ENCODE data around the gene CALML3. TPM values are rescaled to one million over a fixed set of nuclear protein-coding genes. Genes with fewer than 3 reads are reported as not detected.

Gene CALML3
- polyA plus RNA-seq, 6 donors from 2014 or later = not detected

DNA sequence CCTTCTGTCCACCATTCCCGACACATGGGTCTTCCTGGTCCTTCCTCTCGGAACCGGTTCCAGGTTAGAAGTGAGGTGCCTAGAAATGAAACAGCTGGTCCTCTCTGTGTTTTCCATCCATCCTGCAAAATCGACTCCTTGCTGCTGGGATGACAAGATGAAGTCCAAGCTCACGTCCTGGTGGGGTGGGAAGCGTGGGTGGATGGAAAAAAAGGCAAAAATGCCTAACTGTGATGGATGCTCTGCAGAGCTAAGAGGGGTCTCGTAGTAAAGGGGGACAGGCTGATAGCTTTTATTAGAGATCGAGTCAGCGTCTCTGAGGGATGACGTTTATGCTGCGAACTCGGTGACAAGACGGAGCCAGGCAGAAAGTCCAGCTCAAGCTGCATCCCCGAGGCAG is 39.5 kb upstream of the CALML3 start:
- Mint-ChIP-seq H3K36me3 (no peaks in the 10 kb centered on the region), H3K27ac (no peak overlapping the region), H3K4me1 (peaks cover under 1 to 1% (median under 1%) of the 10 kb centered on the region in 3 donors), H3K27me3 (peaks cover 0 to 19% (median 11%) of the 10 kb centered on the region in 3 donors), H3K9me3 (no peaks in the 10 kb centered on the region), H3K4me3 (no peak overlapping the region)
- ATAC-seq (ENCODE audit: low read depth in 2 of 2) (no peak), DNase-seq (no peak)

- no peak overlapping the region for H3K27ac Mint-ChIP-seq
- peaks cover 3 to 6% (median 5%) of the 10 kb centered on the region in 3 donors for H3K4me1 Mint-ChIP-seq
- no peaks in the 10 kb centered on the region for H3K36me3 Mint-ChIP-seq
- ATAC-seq (ENCODE audit: low read depth in 2 of 2) (no peak), DNase-seq (no peak)
- H3K4me3 Mint-ChIP-seq = no peak overlapping the region
- no peaks in the 10 kb centered on the region for H3K9me3 Mint-ChIP-seq
- H3K27me3 Mint-ChIP-seq = peaks cover 0 to 19% (median 11%) of the 10 kb centered on the region in 3 donors
Observed at GRCh38 chr10:5485948-5486852, 38.6 kb upstream of the CALML3 start.

- ATAC-seq (ENCODE audit: low read depth in 2 of 2) = no peak
Observed at GRCh38 chr10:5486853-5487235, 37.9 kb upstream of the CALML3 start.

DNA sequence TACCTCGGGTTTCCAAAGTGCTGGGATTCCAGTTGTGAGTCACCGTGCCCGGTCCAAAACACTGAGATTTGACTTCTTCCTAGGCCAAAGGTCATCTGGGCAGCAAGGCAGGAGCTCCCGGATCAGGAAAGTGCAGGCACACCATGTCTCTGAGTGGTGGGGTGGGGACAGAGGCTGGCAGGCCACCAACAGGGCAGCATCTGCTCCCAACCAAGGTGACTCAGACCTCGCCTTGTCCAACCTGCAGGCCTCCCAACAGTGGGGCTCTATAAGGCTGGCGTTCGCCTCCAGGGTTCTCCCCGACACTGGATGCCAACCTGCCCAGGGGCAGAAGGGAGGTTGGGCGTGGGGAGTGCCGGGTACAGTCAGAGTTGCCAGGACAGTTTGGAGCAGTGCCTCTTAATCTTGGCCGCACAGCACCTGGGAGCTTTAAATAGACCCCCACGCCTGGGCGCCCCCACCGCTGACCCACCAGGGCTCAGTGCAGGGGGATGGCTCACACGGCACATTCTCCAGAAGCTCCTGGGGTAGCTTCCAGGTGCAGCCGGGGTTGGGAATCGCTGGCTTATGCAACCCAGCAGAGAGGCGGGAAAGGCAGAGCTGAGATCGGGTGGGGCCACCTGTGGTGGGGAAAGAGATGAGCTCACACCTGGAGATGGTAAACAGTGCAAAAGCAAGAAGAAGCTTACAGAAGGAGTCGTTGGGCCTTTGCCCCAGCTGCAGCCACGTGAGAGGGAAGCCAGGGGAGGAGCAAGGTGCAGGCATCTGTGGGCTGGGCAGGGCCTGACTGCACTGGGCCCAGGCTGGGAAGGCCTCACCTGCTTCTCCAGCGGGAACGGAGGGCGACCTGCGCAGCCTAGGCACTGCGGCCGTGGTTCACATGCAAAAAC is 36.2 kb upstream of the CALML3 start:
- peaks cover 3 to 8% of the 10 kb centered on the region in 2 donors for H3K36me3 Mint-ChIP-seq
- peaks cover 7 to 12% (median 8%) of the 10 kb centered on the region in 3 donors for H3K4me1 Mint-ChIP-seq
- H3K4me3 Mint-ChIP-seq = no peak overlapping the region
- H3K9me3 Mint-ChIP-seq = peaks cover 0 to 11% (median 4%) of the 10 kb centered on the region in 7 donors
- DNase-seq (no peak), ATAC-seq (ENCODE audit: low read depth in 2 of 2) (no peak)
- H3K27me3 Mint-ChIP-seq = peaks cover 0 to 19% (median 11%) of the 10 kb centered on the region in 3 donors
- H3K27ac Mint-ChIP-seq = peak overlapping the region in 1 of 6 donors; percentile 40

More at GRCh38 chr10:5486853-5487235, 37.9 kb upstream of the CALML3 start:
- no peak overlapping the region for H3K4me3 Mint-ChIP-seq
- peaks cover 0 to under 1% (median 0%) of the 10 kb centered on the region in 7 donors for H3K9me3 Mint-ChIP-seq
- H3K4me1 Mint-ChIP-seq = peaks cover 7 to 12% (median 8%) of the 10 kb centered on the region in 3 donors
- H3K27me3 Mint-ChIP-seq = peaks cover 0 to 19% (median 11%) of the 10 kb centered on the region in 3 donors
- DNase-seq = no peak
- H3K27ac Mint-ChIP-seq = peak overlapping the region in 1 of 6 donors; percentile 75
- no peaks in the 10 kb centered on the region for H3K36me3 Mint-ChIP-seq

DNA sequence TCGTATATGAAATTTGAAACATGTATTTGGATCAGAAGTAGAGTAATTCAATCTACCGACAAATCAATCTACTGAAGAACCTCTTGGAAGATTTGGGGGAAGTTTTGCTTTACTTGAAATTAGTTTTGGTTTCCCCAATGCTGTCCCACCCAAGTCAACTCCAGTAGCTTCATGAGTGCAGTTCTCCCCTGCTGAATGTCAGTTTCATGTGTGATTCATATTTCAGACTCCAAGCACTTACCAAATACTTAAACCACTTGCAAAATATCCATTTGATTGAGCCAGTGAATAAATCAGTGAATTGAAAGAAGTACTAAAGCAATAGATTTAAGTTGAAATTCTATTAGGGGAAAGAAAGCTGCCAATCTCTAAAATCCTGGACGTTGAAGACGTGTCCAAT is 34.7 kb upstream of the CALML3 start:
- ATAC-seq (ENCODE audit: low read depth in 2 of 2) (no peak), DNase-seq (no peak)
- Mint-ChIP-seq H3K4me3 (no peak overlapping the region), H3K27me3 (peaks cover 0 to 19% (median 11%) of the 10 kb centered on the region in 3 donors), H3K36me3 (peaks cover 3 to 8% of the 10 kb centered on the region in 2 donors), H3K4me1 (peaks cover 7 to 12% (median 8%) of the 10 kb centered on the region in 3 donors), H3K9me3 (peaks cover 0 to 11% (median 4%) of the 10 kb centered on the region in 7 donors), H3K27ac (no peak overlapping the region)

DNA sequence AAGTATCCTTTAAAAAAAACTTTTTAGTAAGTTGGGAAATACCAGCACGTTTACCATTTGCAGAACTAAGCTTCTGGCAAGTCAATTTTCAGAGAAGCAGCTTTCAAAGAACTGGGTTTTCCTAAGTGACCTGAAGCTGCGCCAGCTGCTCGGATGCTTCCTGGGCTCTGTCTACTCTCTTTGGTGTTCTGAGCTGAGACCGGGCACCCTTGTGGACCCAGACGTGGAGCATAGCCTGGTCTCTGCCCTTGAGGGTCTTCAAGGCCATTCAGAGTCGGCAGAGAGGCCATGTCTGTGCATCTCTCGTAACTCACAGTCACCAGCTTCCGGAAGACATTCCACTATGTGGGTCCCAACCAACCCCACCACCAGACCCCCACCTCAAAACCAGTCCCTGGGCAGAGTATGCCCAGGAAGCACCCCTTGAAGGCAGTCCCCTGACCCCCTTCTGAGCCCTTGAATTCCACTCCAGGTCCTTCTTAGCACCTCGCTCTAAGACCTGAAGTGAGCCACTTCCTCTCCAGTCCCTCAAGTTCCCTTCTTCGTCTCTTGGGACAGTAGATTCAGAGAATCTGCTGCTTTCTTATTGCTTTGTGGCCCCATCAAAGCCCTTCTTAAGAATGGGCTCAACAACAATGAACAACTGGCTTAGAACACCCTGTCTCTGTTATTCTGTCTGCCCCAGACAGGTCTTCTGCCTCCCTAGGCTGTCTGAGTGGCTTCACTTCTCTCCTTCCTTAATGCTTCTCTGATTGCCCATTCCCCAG is 33.9 kb upstream of the CALML3 start:
- peak overlapping the region in 3 of 6 donors; percentile 22 to 76 (median 26) for H3K27ac Mint-ChIP-seq
- peaks cover 0 to 17% (median 11%) of the 10 kb centered on the region in 3 donors for H3K27me3 Mint-ChIP-seq
- peaks cover 3 to 8% of the 10 kb centered on the region in 2 donors for H3K36me3 Mint-ChIP-seq
- peaks cover 0 to 11% (median 4%) of the 10 kb centered on the region in 7 donors for H3K9me3 Mint-ChIP-seq
- DNase-seq (no peak), ATAC-seq (ENCODE audit: low read depth in 2 of 2) (peak in 1 of 2 donors; percentile 27)
- peak overlapping the region in 1 of 8 donors; percentile 67 for H3K4me3 Mint-ChIP-seq
- H3K4me1 Mint-ChIP-seq = peaks cover 7 to 12% (median 8%) of the 10 kb centered on the region in 3 donors

GRCh38 chr10:5491477-5491876 is 33.3 kb upstream of the CALML3 start:
- Mint-ChIP-seq H3K36me3 (peaks cover 3 to 8% of the 10 kb centered on the region in 2 donors), H3K4me1 (peaks cover 7 to 12% (median 8%) of the 10 kb centered on the region in 3 donors), H3K4me3 (no peak overlapping the region), H3K9me3 (peaks cover 0 to 11% (median 4%) of the 10 kb centered on the region in 7 donors), H3K27ac (peak overlapping the region in 1 of 6 donors; percentile 76), H3K27me3 (peaks cover 0 to 11% (median 11%) of the 10 kb centered on the region in 3 donors)
- ATAC-seq (ENCODE audit: low read depth in 2 of 2) = no peak
- DNase-seq = no peak

DNA sequence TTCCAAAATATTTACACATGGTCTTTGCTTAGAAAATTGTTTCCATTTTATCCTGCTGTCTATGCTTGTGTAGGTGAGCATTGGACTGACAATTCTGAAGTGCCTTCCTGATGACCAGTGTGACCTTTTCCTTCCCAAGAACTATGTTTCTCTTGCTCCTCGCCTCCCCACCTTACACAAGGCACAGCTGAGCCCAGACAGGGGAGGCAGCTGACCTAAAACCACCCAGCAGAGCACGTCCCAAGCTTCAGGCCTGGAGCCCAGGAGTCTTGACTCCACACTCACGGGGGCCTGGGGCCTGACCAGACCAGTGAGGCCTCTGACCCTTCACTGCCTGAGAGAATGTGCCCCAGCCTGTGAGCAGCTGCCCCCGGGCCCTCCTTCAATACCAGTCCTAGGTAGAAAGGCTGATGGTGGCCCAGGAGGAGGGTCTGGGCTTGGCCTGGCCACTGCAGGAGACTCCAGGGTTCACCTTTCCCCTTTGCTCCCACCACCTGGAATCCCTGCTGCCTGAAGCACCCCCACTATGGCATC is 32.4 kb upstream of the CALML3 start:
- peaks cover 0 to 4% (median 2%) of the 10 kb centered on the region in 3 donors for H3K27me3 Mint-ChIP-seq
- H3K9me3 Mint-ChIP-seq = peaks cover 0 to 11% (median 4%) of the 10 kb centered on the region in 7 donors
- H3K36me3 Mint-ChIP-seq = peaks cover 3 to 8% of the 10 kb centered on the region in 2 donors
- peak overlapping the region in 1 of 6 donors; percentile 32 for H3K27ac Mint-ChIP-seq
- DNase-seq = no peak
- ATAC-seq (ENCODE audit: low read depth in 2 of 2) = no peak
- H3K4me1 Mint-ChIP-seq = peaks cover 7 to 12% (median 8%) of the 10 kb centered on the region in 3 donors
- no peak overlapping the region for H3K4me3 Mint-ChIP-seq

DNA sequence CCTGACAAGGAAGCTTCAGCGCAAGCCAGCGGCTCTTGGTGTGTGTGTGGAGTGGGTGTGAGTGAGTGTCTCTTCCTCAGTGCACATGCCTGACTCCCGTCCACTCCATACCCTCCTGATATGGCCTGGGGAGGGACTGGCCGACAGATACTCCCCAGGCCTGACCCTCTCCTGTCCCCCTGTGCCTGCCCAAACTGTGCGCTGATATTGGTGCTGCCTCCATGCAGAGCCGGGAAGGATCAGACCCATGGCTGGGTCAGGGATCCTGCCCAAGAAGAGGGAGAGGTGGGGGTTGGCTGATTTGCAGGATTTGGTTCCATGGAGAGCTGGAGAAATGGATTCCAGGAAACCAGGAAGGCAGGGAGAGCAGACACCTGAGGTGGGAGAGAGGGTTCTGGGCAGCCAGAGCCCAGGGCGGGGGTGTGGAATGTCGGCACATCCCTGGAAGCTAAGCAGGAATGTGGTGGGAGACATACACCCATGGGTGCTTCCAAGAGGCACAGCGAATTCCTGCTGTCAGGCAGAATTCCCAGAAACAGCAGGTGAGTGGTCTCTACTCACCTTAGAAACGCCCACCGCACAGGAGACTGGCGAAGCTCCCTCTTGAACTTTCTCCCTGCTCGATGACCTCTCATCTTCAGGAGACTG is 31.7 kb upstream of the CALML3 start:
- H3K9me3 Mint-ChIP-seq = peaks cover 0 to 11% (median 4%) of the 10 kb centered on the region in 7 donors
- DNase-seq = no peak
- peaks cover 7 to 12% (median 8%) of the 10 kb centered on the region in 3 donors for H3K4me1 Mint-ChIP-seq
- H3K27me3 Mint-ChIP-seq = no peaks in the 10 kb centered on the region
- ATAC-seq (ENCODE audit: low read depth in 2 of 2) = no peak
- H3K27ac Mint-ChIP-seq = no peak overlapping the region
- H3K36me3 Mint-ChIP-seq = peaks cover 3 to 8% of the 10 kb centered on the region in 2 donors
- no peak overlapping the region for H3K4me3 Mint-ChIP-seq

DNA sequence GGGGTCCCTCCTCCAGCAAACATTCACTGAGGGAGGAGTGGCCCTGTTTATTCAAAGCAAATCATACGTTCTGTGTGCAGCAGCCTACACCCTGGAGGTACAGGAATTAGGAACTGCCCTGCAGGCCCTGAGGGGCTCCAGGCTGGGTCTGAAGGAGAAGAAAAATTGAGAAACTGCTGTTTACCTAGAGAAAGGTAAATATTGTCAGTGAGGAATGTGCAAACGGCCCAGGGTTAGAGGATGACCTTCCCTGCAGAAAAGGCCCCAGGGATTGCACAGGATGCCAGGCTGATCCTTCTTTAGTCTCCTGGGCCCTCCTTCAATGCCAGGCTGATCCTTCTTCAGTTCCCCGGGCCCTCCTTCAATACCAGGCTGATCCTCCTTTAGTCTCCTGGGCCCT is 31.1 kb upstream of the CALML3 start:
- H3K27me3 Mint-ChIP-seq = no peaks in the 10 kb centered on the region
- DNase-seq (no peak), ATAC-seq (ENCODE audit: low read depth in 2 of 2) (no peak)
- peaks cover 3 to 8% of the 10 kb centered on the region in 2 donors for H3K36me3 Mint-ChIP-seq
- peaks cover 0 to 11% (median 4%) of the 10 kb centered on the region in 7 donors for H3K9me3 Mint-ChIP-seq
- H3K27ac Mint-ChIP-seq = no peak overlapping the region
- no peak overlapping the region for H3K4me3 Mint-ChIP-seq
- H3K4me1 Mint-ChIP-seq = peaks cover 7 to 12% (median 8%) of the 10 kb centered on the region in 3 donors

- no peak overlapping the region for H3K4me3 Mint-ChIP-seq
Observed at GRCh38 chr10:5494611-5495010, 30.1 kb upstream of the CALML3 start.

More at GRCh38 chr10:5494611-5495010, 30.1 kb upstream of the CALML3 start:
- peaks cover 0 to 11% (median 4%) of the 10 kb centered on the region in 7 donors for H3K9me3 Mint-ChIP-seq
- DNase-seq = no peak
- H3K36me3 Mint-ChIP-seq = peaks cover 3 to 8% of the 10 kb centered on the region in 2 donors
- no peak for ATAC-seq (ENCODE audit: low read depth in 2 of 2)
- no peak overlapping the region for H3K27ac Mint-ChIP-seq
- H3K4me1 Mint-ChIP-seq = peaks cover 7 to 12% (median 8%) of the 10 kb centered on the region in 3 donors
- H3K27me3 Mint-ChIP-seq = no peaks in the 10 kb centered on the region
